Natural killer cell (primary cell): Measurements from ENCODE around the gene TAS2R13. TPM values are rescaled to one million over a fixed set of nuclear protein-coding genes. Genes with fewer than 3 reads are reported as not detected.

ENCODE experiments used
- ATAC-seq, 3 donors: fragments of 150-1000 bp in 2 of 3; fragments of 200-7000 bp in 1 of 3; cut with Tn5 transposase; 1 replicate in 1 of 3; 2 replicates in 2 of 3; pipeline ENCODE4 v1.10.0; 2021; ENCODE audit warnings: mild to moderate bottlenecking in 2 of 3, moderate library complexity in 2 of 3
- DNase-seq, 2 donors: peaks; one replicate each; pipeline versions ENCODE4 v3.0.0 to v3.0.0-alpha.2; 2013 to 2021; ENCODE audit warnings: mixed read lengths in 1 of 2
- H3K27ac ChIP-seq: one replicate; pipeline ENCODE4 v1.5.1; 2013; ENCODE audit warnings: mild to moderate bottlenecking, low read length
- H3K27me3 ChIP-seq: one replicate; pipeline ENCODE4 v1.6.1; 2013; ENCODE audit warnings: low read length; ENCODE audit not compliant: control insufficient read depth, insufficient read depth
- H3K36me3 ChIP-seq: one replicate; pipeline ENCODE4 v1.6.1; 2013; ENCODE audit warnings: low read length; ENCODE audit not compliant: control insufficient read depth, insufficient read depth
- H3K4me1 ChIP-seq: one replicate; pipeline ENCODE4 v1.6.1; 2013; ENCODE audit warnings: low read length; ENCODE audit not compliant: control insufficient read depth, insufficient read depth
- H3K4me3 ChIP-seq: one replicate; pipeline ENCODE4 v1.5.1; 2013; ENCODE audit warnings: low read length
- H3K9me3 ChIP-seq: one replicate; pipeline ENCODE4 v1.6.1; 2013; ENCODE audit warnings: low read length; ENCODE audit not compliant: control insufficient read depth, insufficient read depth
- H3K27ac Mint-ChIP-seq, 2 donors: one replicate each; pipeline ENCODE4 v1.8.0; 2022; ENCODE audit warnings: mild to moderate bottlenecking in 2 of 2, mixed read lengths in 2 of 2, moderate library complexity in 1 of 2
- H3K27me3 Mint-ChIP-seq, 2 donors: one replicate each; pipeline ENCODE4 v1.8.0; 2022; ENCODE audit warnings: low read depth in 2 of 2, mixed read lengths in 2 of 2
- H3K36me3 Mint-ChIP-seq: one replicate; pipeline ENCODE4 v1.8.0; 2022; ENCODE audit warnings: mixed read lengths
- H3K4me1 Mint-ChIP-seq, 2 donors: one replicate each; pipeline ENCODE4 v1.8.0; 2022; ENCODE audit warnings: mixed read lengths in 2 of 2
- H3K4me3 Mint-ChIP-seq: one replicate; pipeline ENCODE4 v1.8.0; 2022; ENCODE audit warnings: mild to moderate bottlenecking, moderate library complexity, mixed read lengths
- H3K9me3 Mint-ChIP-seq, 2 donors: one replicate each; pipeline ENCODE4 v1.8.0; 2022; ENCODE audit warnings: mixed read lengths in 2 of 2
- WGBS: methylation state at CpG from one replicate; pipeline ENCODE4 v1.1.7; 2013; ENCODE audit warnings: missing lambda C conversion rate; ENCODE audit not compliant: insufficient coverage; 5-methylcytosine and 5-hydroxymethylcytosine counted together
- intact Hi-C: fragments of 100-400 bp; cut with micrococcal nuclease; formaldehyde crosslinking; loops from one replicate; pipeline ENCODE4 v1.14.2; 2022
- total RNA-seq, 4 donors: library from RNA; stranded (reverse); fragments of 120-200 nt in 1 of 4; gene quantifications; one replicate each; pipeline versions ENCODE4 v1.2.3 to v1.2.4, GENCODE V29; 2013 to 2022
- TF ChIP-seq, protein P1 (sequence below): fragments of 200-600 bp; IDR thresholded peaks from one replicate; pipeline ENCODE4 v1.8.0; 2022; ENCODE audit warnings: antibody characterized with exemption

Gene TAS2R13
- total RNA-seq, 3 donors from 2014 or later (not counting 1 experiment from before 2014, with no cell fraction given): 1.6 to 2.5 (median 2.0) TPM

DNA sequence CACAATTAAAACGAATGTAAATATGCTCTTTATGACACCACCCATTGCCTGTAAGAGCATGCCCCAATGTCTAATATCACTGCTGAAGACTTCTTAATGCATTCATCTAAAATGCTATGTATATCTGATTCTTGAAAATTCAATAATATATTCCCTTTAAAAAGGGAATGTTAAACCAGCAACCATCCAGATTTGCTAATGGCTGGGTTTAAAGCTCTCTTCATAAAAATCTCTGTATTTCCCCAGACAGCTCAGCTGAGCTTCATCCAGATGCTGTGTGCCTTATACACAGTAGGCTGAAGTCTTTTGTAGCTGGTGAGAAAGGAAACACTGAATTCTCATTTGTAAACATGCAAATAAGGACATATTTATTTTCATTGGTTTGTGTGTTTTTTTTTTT, 29.8 kb upstream of the TAS2R13 start, which contains the start of gene TAS2R14:
TSS of gene TAS2R14 (minus strand) at position 101 of the 400 bp plus-strand sequence. CDS start at position 45, 56 bp downstream.
- Mint-ChIP-seq H3K27ac (no peak within 1 kb of the TSS), H3K27me3 (no peaks in the 10 kb centered on the region), H3K4me1 (peaks cover 0 to 19% of the 10 kb centered on the region in 2 donors)

DNA sequence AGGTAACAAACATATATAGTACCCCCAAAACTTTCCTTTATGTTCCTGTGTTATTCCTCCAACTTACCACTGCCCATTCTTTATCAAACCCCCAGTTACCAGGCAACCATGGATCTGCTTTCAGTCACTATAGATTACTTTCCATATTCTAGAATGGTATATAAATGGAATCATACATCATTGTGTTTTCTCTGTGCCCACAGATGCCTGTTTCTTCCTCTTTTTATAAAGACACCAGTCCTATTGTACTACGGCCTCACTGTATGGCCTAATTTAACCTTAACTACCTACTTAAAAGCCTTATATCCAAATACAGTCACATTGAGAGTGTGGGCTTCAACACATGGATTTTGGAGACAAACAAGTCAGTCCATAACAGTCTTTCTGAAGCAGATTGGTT, 27.1 kb upstream of the TAS2R13 start:
- Mint-ChIP-seq H3K9me3 (no peaks in the 10 kb centered on the region), H3K4me1 (peaks cover 4 to 6% of the 10 kb centered on the region in 2 donors), H3K4me3 (no peak overlapping the region), H3K27ac (no peak overlapping the region), H3K36me3 (no peaks in the 10 kb centered on the region), H3K27me3 (no peaks in the 10 kb centered on the region)
- WGBS: 64% methylated on average over 1 of the region's 1 CpG
- intact Hi-C loops: no loop called here
- TF ChIP-seq, protein P1, sequence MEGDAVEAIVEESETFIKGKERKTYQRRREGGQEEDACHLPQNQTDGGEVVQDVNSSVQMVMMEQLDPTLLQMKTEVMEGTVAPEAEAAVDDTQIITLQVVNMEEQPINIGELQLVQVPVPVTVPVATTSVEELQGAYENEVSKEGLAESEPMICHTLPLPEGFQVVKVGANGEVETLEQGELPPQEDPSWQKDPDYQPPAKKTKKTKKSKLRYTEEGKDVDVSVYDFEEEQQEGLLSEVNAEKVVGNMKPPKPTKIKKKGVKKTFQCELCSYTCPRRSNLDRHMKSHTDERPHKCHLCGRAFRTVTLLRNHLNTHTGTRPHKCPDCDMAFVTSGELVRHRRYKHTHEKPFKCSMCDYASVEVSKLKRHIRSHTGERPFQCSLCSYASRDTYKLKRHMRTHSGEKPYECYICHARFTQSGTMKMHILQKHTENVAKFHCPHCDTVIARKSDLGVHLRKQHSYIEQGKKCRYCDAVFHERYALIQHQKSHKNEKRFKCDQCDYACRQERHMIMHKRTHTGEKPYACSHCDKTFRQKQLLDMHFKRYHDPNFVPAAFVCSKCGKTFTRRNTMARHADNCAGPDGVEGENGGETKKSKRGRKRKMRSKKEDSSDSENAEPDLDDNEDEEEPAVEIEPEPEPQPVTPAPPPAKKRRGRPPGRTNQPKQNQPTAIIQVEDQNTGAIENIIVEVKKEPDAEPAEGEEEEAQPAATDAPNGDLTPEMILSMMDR: no peak
- no peak for ATAC-seq
- Histone ChIP-seq H3K36me3 (no peaks in the 10 kb centered on the region), H3K4me1 (no peaks in the 10 kb centered on the region), H3K9me3 (no peaks in the 10 kb centered on the region), H3K27ac (no peak overlapping the region), H3K27me3 (no peaks in the 10 kb centered on the region), H3K4me3 (no peak overlapping the region)
- DNase-seq: no peak

More for the DNA sequence above, 29.8 kb upstream of the TAS2R13 start, which contains the start of gene TAS2R14:
- H3K27ac ChIP-seq: no peak within 1 kb of the TSS
- H3K4me3 ChIP-seq: no peak within 1 kb of the TSS
- H3K4me1 ChIP-seq: no peaks in the 10 kb centered on the region
- Mint-ChIP-seq H3K9me3 (no peaks in the 10 kb centered on the region), H3K36me3 (no peaks in the 10 kb centered on the region), H3K4me3 (no peak within 1 kb of the TSS)
- TF ChIP-seq, protein P1: no peak
- no peaks in the 10 kb centered on the region for H3K27me3 ChIP-seq
- no peak for DNase-seq
- 100% methylated on average over 1 of the region's 1 CpG for WGBS
- intact Hi-C loops: no loop called here
- no peaks in the 10 kb centered on the region for H3K36me3 ChIP-seq
- ATAC-seq: no peak
- H3K9me3 ChIP-seq: no peaks in the 10 kb centered on the region

DNA sequence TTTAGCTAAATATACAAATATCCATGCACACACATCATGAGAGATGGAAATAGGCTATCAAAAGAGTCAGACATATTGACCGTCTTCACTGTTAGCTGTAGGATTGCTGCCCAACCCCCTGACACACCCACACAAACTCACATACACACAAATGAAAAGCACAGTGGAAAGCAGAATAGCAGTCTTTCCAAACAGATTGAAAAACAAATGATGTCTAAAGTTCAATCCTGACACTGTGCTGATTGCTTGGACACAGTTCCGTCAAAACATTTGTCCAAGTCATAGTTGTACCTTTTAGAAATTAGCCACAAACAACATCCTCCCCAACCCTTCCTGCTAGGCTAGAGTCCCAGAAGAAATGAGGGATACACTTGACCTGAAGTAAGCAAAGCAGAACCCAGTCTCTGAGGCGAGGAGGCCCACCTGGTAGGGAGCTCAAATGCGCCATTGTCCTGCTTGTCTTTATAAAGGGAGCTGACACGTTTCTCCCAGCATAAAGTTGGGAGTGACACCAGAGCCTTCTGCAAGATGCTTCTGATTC, 19.5 kb upstream of the TAS2R13 start, which contains the start of gene PRH2:
TSS of gene PRH2 (plus strand) at position 491 of the 541 bp plus-strand sequence. CDS start at position 529, 38 bp downstream.
- Mint-ChIP-seq H3K27me3 (no peaks in the 10 kb centered on the region), H3K4me1 (peaks cover 4 to 5% of the 10 kb centered on the region in 2 donors), H3K9me3 (no peaks in the 10 kb centered on the region), H3K36me3 (no peaks in the 10 kb centered on the region), H3K4me3 (no peak within 1 kb of the TSS), H3K27ac (no peak within 1 kb of the TSS)
- no peak within 1 kb of the TSS for H3K27ac ChIP-seq
- no peak for ATAC-seq
- no peaks in the 10 kb centered on the region for H3K4me1 ChIP-seq
- intact Hi-C loops: no loop called here
- H3K9me3 ChIP-seq: no peaks in the 10 kb centered on the region
- no peak within 1 kb of the TSS for H3K4me3 ChIP-seq
- DNase-seq: no peak
- 98% methylated on average over 5 of the region's 5 CpGs for WGBS
- no peaks in the 10 kb centered on the region for H3K36me3 ChIP-seq
- TF ChIP-seq, protein P1: no peak
- no peaks in the 10 kb centered on the region for H3K27me3 ChIP-seq

DNA sequence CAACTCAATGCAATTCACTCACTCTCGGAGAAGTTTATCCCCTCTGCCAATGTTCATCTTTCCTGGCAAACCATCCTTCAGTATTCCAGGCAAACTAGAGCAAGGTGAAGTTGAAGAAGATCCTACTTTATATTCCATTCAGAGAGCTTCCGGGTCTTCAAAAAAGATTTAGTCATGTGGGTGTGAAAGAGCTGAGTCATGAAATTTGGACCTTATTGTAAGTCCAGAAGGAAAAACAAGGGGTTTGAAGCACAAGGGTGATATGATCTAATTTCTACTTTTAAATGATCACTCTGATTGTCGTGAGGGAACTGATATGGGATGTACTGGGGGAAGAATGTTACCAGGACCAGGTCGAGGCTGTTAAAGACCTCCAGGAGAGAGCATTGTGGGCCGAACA, 16.9 kb upstream of the TAS2R13 start:
- no peak overlapping the region for H3K4me3 ChIP-seq
- no peaks in the 10 kb centered on the region for H3K36me3 Mint-ChIP-seq
- no peak overlapping the region for H3K4me3 Mint-ChIP-seq
- ATAC-seq (no peak), DNase-seq (no peak)
- H3K27me3 Mint-ChIP-seq: no peaks in the 10 kb centered on the region
- no peak overlapping the region for H3K27ac Mint-ChIP-seq
- intact Hi-C loops: no loop called here
- peaks cover 0 to 5% of the 10 kb centered on the region in 2 donors for H3K4me1 Mint-ChIP-seq
- H3K27ac ChIP-seq: no peak overlapping the region
- 97% methylated on average over 4 of the region's 5 CpGs for WGBS
- no peaks in the 10 kb centered on the region for H3K4me1 ChIP-seq
- H3K36me3 ChIP-seq: no peaks in the 10 kb centered on the region
- no peaks in the 10 kb centered on the region for H3K9me3 Mint-ChIP-seq
- no peaks in the 10 kb centered on the region for H3K27me3 ChIP-seq
- TF ChIP-seq, protein P1: no peak
- H3K9me3 ChIP-seq: no peaks in the 10 kb centered on the region
